ENCODE data around the gene TOMM7. TPM values are rescaled to one million over a fixed set of nuclear protein-coding genes. Genes with fewer than 3 reads are reported as not detected.
"Not testable (repeated sequence)": the region's sequence is repeated elsewhere in the genome, so short reads cannot be mapped to it uniquely, and the experiment has no call there.

Gene TOMM7
- total RNA-seq, 1 donor from 2014 or later: 292 TPM

- Mint-ChIP-seq H3K4me1 (ENCODE audit: unreplicated experiment) (peaks cover 8% of the 10 kb centered on the region), H3K36me3 (ENCODE audit: unreplicated experiment) (no peaks in the 10 kb centered on the region), H3K27ac (ENCODE audit: unreplicated experiment) (no peak overlapping the region), H3K4me3 (ENCODE audit: unreplicated experiment) (no peak overlapping the region), H3K27me3 (ENCODE audit: unreplicated experiment) (no peaks in the 10 kb centered on the region), H3K9me3 (ENCODE audit: unreplicated experiment) (no peaks in the 10 kb centered on the region)
- no peak for DNase-seq (ENCODE audit: extremely low spot score, unreplicated experiment)
- TF ChIP-seq CTCF (IDR thresholded peaks at IDR 0.05): no peak
Observed at GRCh38 chr7:22793593-22794462, 28.8 kb downstream of the TOMM7 start.

GRCh38 chr7:22791204-22792158, 31.2 kb downstream of the TOMM7 start:
- Mint-ChIP-seq H3K4me1 (ENCODE audit: unreplicated experiment) (peaks cover 8% of the 10 kb centered on the region), H3K4me3 (ENCODE audit: unreplicated experiment) (no peak overlapping the region), H3K27ac (ENCODE audit: unreplicated experiment) (peak overlapping the region; percentile 54), H3K9me3 (ENCODE audit: unreplicated experiment) (no peaks in the 10 kb centered on the region), H3K27me3 (ENCODE audit: unreplicated experiment) (no peaks in the 10 kb centered on the region), H3K36me3 (ENCODE audit: unreplicated experiment) (no peaks in the 10 kb centered on the region)
- DNase-seq (ENCODE audit: extremely low spot score, unreplicated experiment): no peak
- TF ChIP-seq CTCF (IDR thresholded peaks at IDR 0.05): no peak

GRCh38 chr7:22790640-22791039, 32.0 kb downstream of the TOMM7 start:
- H3K27ac Mint-ChIP-seq (ENCODE audit: unreplicated experiment); H3K36me3 Mint-ChIP-seq (ENCODE audit: unreplicated experiment); H3K4me3 Mint-ChIP-seq (ENCODE audit: unreplicated experiment); DNase-seq (ENCODE audit: extremely low spot score, unreplicated experiment); H3K27me3 Mint-ChIP-seq (ENCODE audit: unreplicated experiment); H3K4me1 Mint-ChIP-seq (ENCODE audit: unreplicated experiment); H3K9me3 Mint-ChIP-seq (ENCODE audit: unreplicated experiment): not testable (repeated sequence)

- no peaks in the 10 kb centered on the region for H3K36me3 Mint-ChIP-seq (ENCODE audit: unreplicated experiment)
- H3K4me1 Mint-ChIP-seq (ENCODE audit: unreplicated experiment): peaks cover 8% of the 10 kb centered on the region
- no peak overlapping the region for H3K4me3 Mint-ChIP-seq (ENCODE audit: unreplicated experiment)
- H3K27ac Mint-ChIP-seq (ENCODE audit: unreplicated experiment): no peak overlapping the region
- H3K27me3 Mint-ChIP-seq (ENCODE audit: unreplicated experiment): no peaks in the 10 kb centered on the region
- no peaks in the 10 kb centered on the region for H3K9me3 Mint-ChIP-seq (ENCODE audit: unreplicated experiment)
- no peak for DNase-seq (ENCODE audit: extremely low spot score, unreplicated experiment)
- no peak for TF ChIP-seq CTCF (IDR thresholded peaks at IDR 0.05)
Observed at GRCh38 chr7:22787951-22788350, 34.7 kb downstream of the TOMM7 start.

- DNase-seq (ENCODE audit: extremely low spot score, unreplicated experiment): no peak
- Mint-ChIP-seq H3K36me3 (ENCODE audit: unreplicated experiment) (no peaks in the 10 kb centered on the region), H3K27me3 (ENCODE audit: unreplicated experiment) (no peaks in the 10 kb centered on the region), H3K4me3 (ENCODE audit: unreplicated experiment) (no peak overlapping the region), H3K9me3 (ENCODE audit: unreplicated experiment) (no peaks in the 10 kb centered on the region), H3K27ac (ENCODE audit: unreplicated experiment) (no peak overlapping the region), H3K4me1 (ENCODE audit: unreplicated experiment) (peaks cover 6% of the 10 kb centered on the region)
- no peak for TF ChIP-seq CTCF (IDR thresholded peaks at IDR 0.05)
Observed at GRCh38 chr7:22786290-22786932, 36.2 kb downstream of the TOMM7 start.

Data from osteocyte (in vitro differentiated cells).